ENCODE data around the gene R3HDM2.
A peak's percentile ranks its signal among the peaks of the same experiment; 100 is the strongest.

R3HDM2 gene

GRCh38 chr12:57224278-57224972 is 206.4 kb downstream of the R3HDM2 start:
- Histone ChIP-seq H3K36me3 (ENCODE audit: control insufficient read depth in 4 of 4, insufficient read depth in 4 of 4, low read length in 3 of 4) (no peaks in the 10 kb centered on the region), H3K4me1 (ENCODE audit: control extremely low read depth in 1 of 4, control insufficient read depth in 4 of 4, insufficient read depth in 4 of 4, low read length in 3 of 4) (peaks cover 8 to 43% (median 36%) of the 10 kb centered on the region in 4 experiments), H3K27ac (ENCODE audit: insufficient read depth in 1 of 2, low read depth in 1 of 2, low read length in 2 of 2, poor library complexity in 1 of 2, severe bottlenecking in 2 of 2) (no peak overlapping the region), H3K27me3 (replicated peaks in 2 of 5; ENCODE audit: control insufficient read depth in 4 of 5, insufficient read depth in 5 of 5, low read length in 4 of 5) (peaks cover 7 to 86% (median 43%) of the 10 kb centered on the region in 5 experiments), H3K9me3 (ENCODE audit: control extremely low read depth in 1 of 5, control insufficient read depth in 4 of 5, insufficient read depth in 2 of 5, low read depth in 1 of 5, low read length in 4 of 5) (no peaks in the 10 kb centered on the region), H3K4me3 (ENCODE audit: control insufficient read depth in 1 of 7, extremely low read depth in 1 of 7, insufficient read depth in 4 of 7, low read depth in 2 of 7, low read length in 6 of 7) (peak overlapping the region in 1 of 7 experiments; percentile 32)
- peak in 1 of 3 donors; percentile 51 for DNase-seq
- WGBS (ENCODE audit: insufficient coverage) = 18% methylated on average over 25 of the region's 30 CpGs
- CTCF ChIA-PET = interaction anchor here (1.1 to 13.6 kb wide), 6 partner anchors 9 to 79 kb away, joined by 3 to 326 read pairs (median 7); partner anchors contain the start of genes NXPH4 and STAC3
- POLR2A ChIA-PET = no interaction called here

- no peak overlapping the region for H3K4me3 ChIP-seq (ENCODE audit: control insufficient read depth in 1 of 7, extremely low read depth in 1 of 7, insufficient read depth in 4 of 7, low read depth in 2 of 7, low read length in 6 of 7)
- 40% methylated on average over 14 of the region's 22 CpGs for WGBS (ENCODE audit: insufficient coverage)
- peaks cover 3 to 34% (median 27%) of the 10 kb centered on the region in 4 experiments for H3K4me1 ChIP-seq (ENCODE audit: control extremely low read depth in 1 of 4, control insufficient read depth in 4 of 4, insufficient read depth in 4 of 4, low read length in 3 of 4)
- peak in 1 of 3 donors; percentile 52 for DNase-seq
- H3K9me3 ChIP-seq (ENCODE audit: control extremely low read depth in 1 of 5, control insufficient read depth in 4 of 5, insufficient read depth in 2 of 5, low read depth in 1 of 5, low read length in 4 of 5) = no peaks in the 10 kb centered on the region
- ChIA-PET CTCF (interaction anchor here (1.0 to 13.6 kb wide), 6 partner anchors 9 to 78 kb away, joined by 3 to 326 read pairs (median 4); partner anchors contain the start of genes NXPH4 and STAC3), POLR2A (no interaction called here)
- H3K27me3 ChIP-seq (replicated peaks in 2 of 5; ENCODE audit: control insufficient read depth in 4 of 5, insufficient read depth in 5 of 5, low read length in 4 of 5) = peaks cover 7 to 96% (median 48%) of the 10 kb centered on the region in 5 experiments
- no peak overlapping the region for H3K27ac ChIP-seq (ENCODE audit: insufficient read depth in 1 of 2, low read depth in 1 of 2, low read length in 2 of 2, poor library complexity in 1 of 2, severe bottlenecking in 2 of 2)
- no peaks in the 10 kb centered on the region for H3K36me3 ChIP-seq (ENCODE audit: control insufficient read depth in 4 of 4, insufficient read depth in 4 of 4, low read length in 3 of 4)
Observed at GRCh38 chr12:57223191-57224165, 207.4 kb downstream of the R3HDM2 start.

GRCh38 chr12:57222286-57223190 is 208.3 kb downstream of the R3HDM2 start:
- no peak overlapping the region for H3K4me3 ChIP-seq (ENCODE audit: control insufficient read depth in 1 of 7, extremely low read depth in 1 of 7, insufficient read depth in 4 of 7, low read depth in 2 of 7, low read length in 6 of 7)
- no peaks in the 10 kb centered on the region for H3K36me3 ChIP-seq (ENCODE audit: control insufficient read depth in 4 of 4, insufficient read depth in 4 of 4, low read length in 3 of 4)
- H3K9me3 ChIP-seq (ENCODE audit: control extremely low read depth in 1 of 5, control insufficient read depth in 4 of 5, insufficient read depth in 2 of 5, low read depth in 1 of 5, low read length in 4 of 5) = no peaks in the 10 kb centered on the region
- H3K4me1 ChIP-seq (ENCODE audit: control extremely low read depth in 1 of 4, control insufficient read depth in 4 of 4, insufficient read depth in 4 of 4, low read length in 3 of 4) = peaks cover 3 to 32% (median 23%) of the 10 kb centered on the region in 4 experiments
- CTCF ChIA-PET = interaction anchor here (1.0 to 13.6 kb wide), 4 partner anchors 8 to 39 kb away, joined by 3 to 326 read pairs (median 87); partner anchors contain the start of genes NXPH4 and STAC3
- POLR2A ChIA-PET = no interaction called here
- WGBS (ENCODE audit: insufficient coverage) = 13% methylated on average over 8 of the region's 13 CpGs
- peaks cover 3 to 100% (median 52%) of the 10 kb centered on the region in 5 experiments for H3K27me3 ChIP-seq (replicated peaks in 2 of 5; ENCODE audit: control insufficient read depth in 4 of 5, insufficient read depth in 5 of 5, low read length in 4 of 5)
- H3K27ac ChIP-seq (ENCODE audit: insufficient read depth in 1 of 2, low read depth in 1 of 2, low read length in 2 of 2, poor library complexity in 1 of 2, severe bottlenecking in 2 of 2) = no peak overlapping the region
- no peak for DNase-seq

GRCh38 chr12:57221169-57221917 is 209.5 kb downstream of the R3HDM2 start:
- 7% methylated on average over 17 of the region's 24 CpGs for WGBS (ENCODE audit: insufficient coverage)
- no peak for DNase-seq
- POLR2A ChIA-PET = no interaction called here
- Histone ChIP-seq H3K36me3 (ENCODE audit: control insufficient read depth in 4 of 4, insufficient read depth in 4 of 4, low read length in 3 of 4) (no peaks in the 10 kb centered on the region), H3K4me1 (ENCODE audit: control extremely low read depth in 1 of 4, control insufficient read depth in 4 of 4, insufficient read depth in 4 of 4, low read length in 3 of 4) (peaks cover 0 to 29% (median 16%) of the 10 kb centered on the region in 4 experiments), H3K27ac (ENCODE audit: insufficient read depth in 1 of 2, low read depth in 1 of 2, low read length in 2 of 2, poor library complexity in 1 of 2, severe bottlenecking in 2 of 2) (no peak overlapping the region), H3K27me3 (replicated peaks in 2 of 5; ENCODE audit: control insufficient read depth in 4 of 5, insufficient read depth in 5 of 5, low read length in 4 of 5) (peaks cover 0 to 98% (median 53%) of the 10 kb centered on the region in 5 experiments), H3K9me3 (ENCODE audit: control extremely low read depth in 1 of 5, control insufficient read depth in 4 of 5, insufficient read depth in 2 of 5, low read depth in 1 of 5, low read length in 4 of 5) (no peaks in the 10 kb centered on the region), H3K4me3 (ENCODE audit: control insufficient read depth in 1 of 7, extremely low read depth in 1 of 7, insufficient read depth in 4 of 7, low read depth in 2 of 7, low read length in 6 of 7) (no peak overlapping the region)
- CTCF ChIA-PET = interaction anchor here (1.0 to 13.6 kb wide), 2 partner anchors 9 to 22 kb away, joined by 3 to 326 read pairs; partner anchors contain the start of gene STAC3

GRCh38 chr12:57220770-57221168 is 210.1 kb downstream of the R3HDM2 start:
- CTCF ChIA-PET = interaction anchor here (1.0 to 13.6 kb wide), 2 partner anchors 10 to 22 kb away, joined by 3 to 326 read pairs; partner anchors contain the start of gene STAC3
- no peaks in the 10 kb centered on the region for H3K36me3 ChIP-seq (ENCODE audit: control insufficient read depth in 4 of 4, insufficient read depth in 4 of 4, low read length in 3 of 4)
- peaks cover 0 to 98% (median 53%) of the 10 kb centered on the region in 5 experiments for H3K27me3 ChIP-seq (replicated peaks in 2 of 5; ENCODE audit: control insufficient read depth in 4 of 5, insufficient read depth in 5 of 5, low read length in 4 of 5)
- no peaks in the 10 kb centered on the region for H3K9me3 ChIP-seq (ENCODE audit: control extremely low read depth in 1 of 5, control insufficient read depth in 4 of 5, insufficient read depth in 2 of 5, low read depth in 1 of 5, low read length in 4 of 5)
- no peak overlapping the region for H3K27ac ChIP-seq (ENCODE audit: insufficient read depth in 1 of 2, low read depth in 1 of 2, low read length in 2 of 2, poor library complexity in 1 of 2, severe bottlenecking in 2 of 2)
- 25% methylated on average over 1 of the region's 1 CpG for WGBS (ENCODE audit: insufficient coverage)
- POLR2A ChIA-PET = no interaction called here
- no peak overlapping the region for H3K4me3 ChIP-seq (ENCODE audit: control insufficient read depth in 1 of 7, extremely low read depth in 1 of 7, insufficient read depth in 4 of 7, low read depth in 2 of 7, low read length in 6 of 7)
- H3K4me1 ChIP-seq (ENCODE audit: control extremely low read depth in 1 of 4, control insufficient read depth in 4 of 4, insufficient read depth in 4 of 4, low read length in 3 of 4) = peaks cover 0 to 31% (median 19%) of the 10 kb centered on the region in 4 experiments
- no peak for DNase-seq

Measured in common myeloid progenitor, CD34-positive (primary cell).